Mononuclear cell (primary cell): ENCODE data around the gene AADACL3. TPM values are rescaled to one million over a fixed set of nuclear protein-coding genes. Genes with fewer than 3 reads are reported as not detected.
"Not testable (repeated sequence)": the region's sequence is repeated elsewhere in the genome, so short reads cannot be mapped to it uniquely, and the experiment has no call there.

Experiments
- H3K27me3 ChIP-seq: 2 replicates; pipeline ENCODE4 v1.6.0; 2011; ENCODE audit warnings: low read length, control low read depth; ENCODE audit not compliant: insufficient read depth
- H3K4me1 ChIP-seq: 2 replicates; pipeline ENCODE4 v1.5.1; 2011; ENCODE audit warnings: mild to moderate bottlenecking, low read length, control low read depth; ENCODE audit not compliant: insufficient read depth
- H3K4me3 ChIP-seq: 2 replicates; pipeline ENCODE4 v1.5.1; 2011; ENCODE audit warnings: mild to moderate bottlenecking, low read length, moderate library complexity
- H3K9me3 ChIP-seq: 2 replicates; pipeline ENCODE4 v1.5.1; 2011; ENCODE audit warnings: low read depth, mild to moderate bottlenecking, control low read depth, low read length
- total RNA-seq: library from RNA; depleted of rRNA; stranded (reverse); fragments of >200 nt; gene quantifications from one replicate; pipeline ENCODE4 v1.2.3, GENCODE V29; 2012

Gene AADACL3
- not detected for total RNA-seq

GRCh38 chr1:12715896-12716437, at the start of gene AADACL3:
AADACL3 (plus strand) TSS chr1:12716110; CDS start chr1:12716177, 67 bp downstream.
- H3K9me3 ChIP-seq = no peaks in the 10 kb centered on the region
- H3K4me3 ChIP-seq = no peak within 1 kb of the TSS
- no peaks in the 10 kb centered on the region for H3K27me3 ChIP-seq
- no peaks in the 10 kb centered on the region for H3K4me1 ChIP-seq

- Histone ChIP-seq H3K4me3 (no peak overlapping the region), H3K4me1 (no peaks in the 10 kb centered on the region), H3K9me3 (no peaks in the 10 kb centered on the region), H3K27me3 (no peaks in the 10 kb centered on the region)
These were observed 49.7 kb upstream of the AADACL3 start for GRCh38 chr1:12666141-12666735.

GRCh38 chr1:12669529-12670068, 46.3 kb upstream of the AADACL3 start:
- Histone ChIP-seq H3K4me3 (no peak overlapping the region), H3K27me3 (no peaks in the 10 kb centered on the region), H3K9me3 (no peaks in the 10 kb centered on the region), H3K4me1 (no peaks in the 10 kb centered on the region)

- no peaks in the 10 kb centered on the region for H3K27me3 ChIP-seq
These were observed 41.6 kb upstream of the AADACL3 start for GRCh38 chr1:12674358-12674757.

GRCh38 chr1:12676122-12676521, 39.8 kb upstream of the AADACL3 start:
- not testable (repeated sequence) for H3K27me3 ChIP-seq, H3K9me3 ChIP-seq, H3K4me3 ChIP-seq, H3K4me1 ChIP-seq

More at GRCh38 chr1:12674358-12674757, 41.6 kb upstream of the AADACL3 start:
- Histone ChIP-seq H3K4me1 (no peaks in the 10 kb centered on the region), H3K4me3 (no peak overlapping the region), H3K9me3 (no peaks in the 10 kb centered on the region)

GRCh38 chr1:12677565-12677964, 38.3 kb upstream of the AADACL3 start:
- Histone ChIP-seq H3K4me3 (no peak overlapping the region), H3K4me1 (no peaks in the 10 kb centered on the region), H3K27me3 (peaks cover 3% of the 10 kb centered on the region), H3K9me3 (no peaks in the 10 kb centered on the region)

GRCh38 chr1:12678350-12678749, 37.6 kb upstream of the AADACL3 start:
- no peak overlapping the region for H3K4me3 ChIP-seq
- peaks cover 3% of the 10 kb centered on the region for H3K27me3 ChIP-seq
- H3K4me1 ChIP-seq = no peaks in the 10 kb centered on the region
- H3K9me3 ChIP-seq = no peaks in the 10 kb centered on the region

- no peaks in the 10 kb centered on the region for H3K9me3 ChIP-seq
- no peaks in the 10 kb centered on the region for H3K4me1 ChIP-seq
- peaks cover 3% of the 10 kb centered on the region for H3K27me3 ChIP-seq
- no peak overlapping the region for H3K4me3 ChIP-seq
These were observed 37.1 kb upstream of the AADACL3 start for GRCh38 chr1:12678820-12679219.

- Histone ChIP-seq H3K27me3 (no peaks in the 10 kb centered on the region), H3K4me1 (no peaks in the 10 kb centered on the region), H3K4me3 (no peak overlapping the region), H3K9me3 (no peaks in the 10 kb centered on the region)
These were observed 25.8 kb upstream of the AADACL3 start for GRCh38 chr1:12690156-12690555.

- H3K4me3 ChIP-seq = no peak overlapping the region
- peaks cover 3% of the 10 kb centered on the region for H3K27me3 ChIP-seq
- no peaks in the 10 kb centered on the region for H3K9me3 ChIP-seq
- H3K4me1 ChIP-seq = no peaks in the 10 kb centered on the region
These were observed 22.7 kb upstream of the AADACL3 start for GRCh38 chr1:12692967-12693782.

- H3K9me3 ChIP-seq = no peaks in the 10 kb centered on the region
- no peaks in the 10 kb centered on the region for H3K4me1 ChIP-seq
These were observed 19.3 kb upstream of the AADACL3 start for GRCh38 chr1:12696658-12697057.

GRCh38 chr1:12697397-12697796, 18.5 kb upstream of the AADACL3 start:
- H3K4me3 ChIP-seq = no peak overlapping the region
- no peaks in the 10 kb centered on the region for H3K9me3 ChIP-seq
- H3K4me1 ChIP-seq = no peaks in the 10 kb centered on the region
- H3K27me3 ChIP-seq = peaks cover 10% of the 10 kb centered on the region

More at GRCh38 chr1:12696658-12697057, 19.3 kb upstream of the AADACL3 start:
- Histone ChIP-seq H3K27me3 (peaks cover 10% of the 10 kb centered on the region), H3K4me3 (no peak overlapping the region)

GRCh38 chr1:12703821-12704451, 12.0 kb upstream of the AADACL3 start:
- no peaks in the 10 kb centered on the region for H3K4me1 ChIP-seq
- H3K27me3 ChIP-seq = peaks cover 7% of the 10 kb centered on the region
- no peak overlapping the region for H3K4me3 ChIP-seq
- H3K9me3 ChIP-seq = no peaks in the 10 kb centered on the region

- no peaks in the 10 kb centered on the region for H3K27me3 ChIP-seq
- no peak overlapping the region for H3K4me3 ChIP-seq
- no peaks in the 10 kb centered on the region for H3K4me1 ChIP-seq
- H3K9me3 ChIP-seq = no peaks in the 10 kb centered on the region
These were observed 9.8 kb upstream of the AADACL3 start for GRCh38 chr1:12706061-12706460.
